ENCODE data around the gene ATG5.
"Not testable (repeated sequence)": the region's sequence is repeated elsewhere in the genome, so short reads cannot be mapped to it uniquely, and the experiment has no call there.

Gene ATG5

GRCh38 chr6:106283481-106283880, 42.1 kb downstream of the ATG5 start:
- H3K9me3 ChIP-seq (ENCODE audit: control insufficient read depth, insufficient read depth, low read length) = no peaks in the 10 kb centered on the region
- H3K27ac ChIP-seq (ENCODE audit: low read length) = no peak overlapping the region
- DNase-seq (ENCODE audit: low read depth, low spot score) = no peak
- no peaks in the 10 kb centered on the region for H3K27me3 ChIP-seq (ENCODE audit: control insufficient read depth, insufficient read depth, low read length)
- no CpG with 5 or more reads among the region's 10 CpGs for WGBS (ENCODE audit: insufficient coverage, insufficient read length)
- H3K4me1 ChIP-seq (ENCODE audit: control insufficient read depth, insufficient read depth, low read length) = no peaks in the 10 kb centered on the region
- H3K36me3 ChIP-seq (ENCODE audit: control insufficient read depth, insufficient read depth, low read length) = peaks cover 3% of the 10 kb centered on the region; the same call in 1 of the 2 replicates
- H3K4me3 ChIP-seq (ENCODE audit: low read length) = no peak overlapping the region

- DNase-seq (ENCODE audit: low read depth, low spot score) = no peak
- H3K4me1 ChIP-seq (ENCODE audit: control insufficient read depth, insufficient read depth, low read length) = no peaks in the 10 kb centered on the region
- H3K27me3 ChIP-seq (ENCODE audit: control insufficient read depth, insufficient read depth, low read length) = no peaks in the 10 kb centered on the region
- H3K4me3 ChIP-seq (ENCODE audit: low read length) = no peak overlapping the region
- peaks cover 3% of the 10 kb centered on the region; the same call in 1 of the 2 replicates for H3K36me3 ChIP-seq (ENCODE audit: control insufficient read depth, insufficient read depth, low read length)
- no CpG with 5 or more reads among the region's 2 CpGs for WGBS (ENCODE audit: insufficient coverage, insufficient read length)
- no peaks in the 10 kb centered on the region for H3K9me3 ChIP-seq (ENCODE audit: control insufficient read depth, insufficient read depth, low read length)
- no peak overlapping the region for H3K27ac ChIP-seq (ENCODE audit: low read length)
Measured at GRCh38 chr6:106281661-106282060, 43.9 kb downstream of the ATG5 start.

GRCh38 chr6:106281088-106281487, 44.5 kb downstream of the ATG5 start:
- Histone ChIP-seq H3K4me1 (ENCODE audit: control insufficient read depth, insufficient read depth, low read length) (no peaks in the 10 kb centered on the region), H3K9me3 (ENCODE audit: control insufficient read depth, insufficient read depth, low read length) (no peaks in the 10 kb centered on the region), H3K27ac (ENCODE audit: low read length) (no peak overlapping the region), H3K4me3 (ENCODE audit: low read length) (no peak overlapping the region), H3K27me3 (ENCODE audit: control insufficient read depth, insufficient read depth, low read length) (no peaks in the 10 kb centered on the region), H3K36me3 (ENCODE audit: control insufficient read depth, insufficient read depth, low read length) (peaks cover 3% of the 10 kb centered on the region; the same call in 1 of the 2 replicates)
- DNase-seq (ENCODE audit: low read depth, low spot score) = no peak

GRCh38 chr6:106279179-106279578, 46.4 kb downstream of the ATG5 start:
- no CpG with 5 or more reads among the region's 1 CpG for WGBS (ENCODE audit: insufficient coverage, insufficient read length)
- H3K27ac ChIP-seq (ENCODE audit: low read length) = no peak overlapping the region
- H3K27me3 ChIP-seq (ENCODE audit: control insufficient read depth, insufficient read depth, low read length) = no peaks in the 10 kb centered on the region
- H3K4me1 ChIP-seq (ENCODE audit: control insufficient read depth, insufficient read depth, low read length) = no peaks in the 10 kb centered on the region
- H3K4me3 ChIP-seq (ENCODE audit: low read length) = no peak overlapping the region
- H3K36me3 ChIP-seq (ENCODE audit: control insufficient read depth, insufficient read depth, low read length) = peaks cover 3% of the 10 kb centered on the region; the same call in 1 of the 2 replicates
- no peaks in the 10 kb centered on the region for H3K9me3 ChIP-seq (ENCODE audit: control insufficient read depth, insufficient read depth, low read length)
- DNase-seq (ENCODE audit: low read depth, low spot score) = no peak

DNA sequence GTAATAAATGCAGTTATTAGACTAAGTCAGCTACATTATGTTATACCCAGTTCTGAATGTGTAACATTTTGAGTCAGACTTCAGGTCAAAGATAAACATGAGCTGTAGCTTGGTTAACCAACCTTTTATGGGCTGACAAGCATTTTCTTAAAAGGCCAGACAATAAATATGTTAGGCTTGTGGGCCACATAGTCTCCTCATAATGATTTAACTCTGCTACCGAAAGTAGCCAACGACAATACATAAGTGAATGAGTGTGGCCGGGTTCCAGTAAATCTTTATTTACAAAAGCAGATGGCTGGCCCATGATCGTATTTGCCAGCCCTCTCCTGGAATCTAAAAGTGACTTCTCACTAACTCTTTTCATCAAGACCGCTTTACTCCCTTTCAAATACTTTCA, 49.9 kb downstream of the ATG5 start:
- Histone ChIP-seq H3K9me3 (ENCODE audit: control insufficient read depth, insufficient read depth, low read length) (no peaks in the 10 kb centered on the region), H3K27ac (ENCODE audit: low read length) (no peak overlapping the region), H3K27me3 (ENCODE audit: control insufficient read depth, insufficient read depth, low read length) (no peaks in the 10 kb centered on the region), H3K36me3 (ENCODE audit: control insufficient read depth, insufficient read depth, low read length) (peaks cover 3% of the 10 kb centered on the region; the same call in 1 of the 2 replicates), H3K4me1 (ENCODE audit: control insufficient read depth, insufficient read depth, low read length) (no peaks in the 10 kb centered on the region), H3K4me3 (ENCODE audit: low read length) (no peak overlapping the region)
- WGBS (ENCODE audit: insufficient coverage, insufficient read length) = 100% methylated on average over 1 of the region's 5 CpGs
- no peak for DNase-seq (ENCODE audit: low read depth, low spot score)

DNA sequence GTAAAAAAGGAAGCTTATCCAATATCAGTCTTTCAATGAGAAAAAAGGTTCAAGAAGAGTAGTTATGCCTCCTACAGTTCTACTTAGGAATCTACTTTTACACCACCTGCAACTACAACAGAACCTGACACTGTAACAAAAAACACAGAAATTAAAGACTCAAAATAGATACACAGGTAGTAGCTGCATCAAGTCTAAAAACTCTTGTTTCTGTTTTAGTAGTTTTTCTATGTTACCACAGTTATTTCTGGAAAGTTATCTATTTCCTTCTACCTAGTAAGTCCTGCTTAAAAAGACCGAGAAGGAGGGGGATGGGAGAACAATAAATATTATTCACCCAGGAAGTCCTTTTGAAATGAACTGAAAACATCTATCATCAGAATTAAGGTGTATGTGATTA, 52.5 kb downstream of the ATG5 start:
- no peaks in the 10 kb centered on the region for H3K27me3 ChIP-seq (ENCODE audit: control insufficient read depth, insufficient read depth, low read length)
- no CpG with 5 or more reads among the region's 1 CpG for WGBS (ENCODE audit: insufficient coverage, insufficient read length)
- no peaks in the 10 kb centered on the region for H3K9me3 ChIP-seq (ENCODE audit: control insufficient read depth, insufficient read depth, low read length)
- H3K36me3 ChIP-seq (ENCODE audit: control insufficient read depth, insufficient read depth, low read length) = no peaks in the 10 kb centered on the region
- no peaks in the 10 kb centered on the region for H3K4me1 ChIP-seq (ENCODE audit: control insufficient read depth, insufficient read depth, low read length)
- no peak overlapping the region for H3K4me3 ChIP-seq (ENCODE audit: low read length)
- DNase-seq (ENCODE audit: low read depth, low spot score) = no peak
- H3K27ac ChIP-seq (ENCODE audit: low read length) = no peak overlapping the region

DNA sequence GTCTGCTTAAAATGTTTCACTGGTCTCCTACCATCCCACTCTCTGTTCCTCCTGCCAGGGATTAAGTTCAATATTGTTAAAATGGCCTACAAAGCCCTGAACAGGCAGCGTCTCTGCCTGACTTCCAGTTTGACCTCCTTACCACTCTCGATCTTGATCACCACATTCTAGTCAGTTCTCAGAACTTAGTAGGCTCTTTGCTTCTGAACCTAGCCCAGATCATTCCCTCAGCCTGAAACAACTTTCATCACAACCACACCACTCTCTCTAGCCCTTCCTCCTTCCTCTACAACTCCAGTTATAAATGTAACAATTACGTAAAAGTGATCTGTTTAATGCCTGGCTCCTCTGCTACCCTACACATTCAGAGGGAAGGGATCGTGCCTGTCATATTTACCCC, 53.3 kb downstream of the ATG5 start:
- DNase-seq (ENCODE audit: low read depth, low spot score) = no peak
- H3K9me3 ChIP-seq (ENCODE audit: control insufficient read depth, insufficient read depth, low read length) = no peaks in the 10 kb centered on the region
- no peak overlapping the region for H3K4me3 ChIP-seq (ENCODE audit: low read length)
- no peaks in the 10 kb centered on the region for H3K27me3 ChIP-seq (ENCODE audit: control insufficient read depth, insufficient read depth, low read length)
- H3K27ac ChIP-seq (ENCODE audit: low read length) = no peak overlapping the region
- WGBS (ENCODE audit: insufficient coverage, insufficient read length) = 100% methylated on average over 1 of the region's 4 CpGs
- no peaks in the 10 kb centered on the region for H3K4me1 ChIP-seq (ENCODE audit: control insufficient read depth, insufficient read depth, low read length)
- H3K36me3 ChIP-seq (ENCODE audit: control insufficient read depth, insufficient read depth, low read length) = no peaks in the 10 kb centered on the region

GRCh38 chr6:106270414-106270813, 55.1 kb downstream of the ATG5 start:
- H3K27ac ChIP-seq (ENCODE audit: low read length) = no peak overlapping the region
- H3K9me3 ChIP-seq (ENCODE audit: control insufficient read depth, insufficient read depth, low read length) = no peaks in the 10 kb centered on the region
- no peak for DNase-seq (ENCODE audit: low read depth, low spot score)
- WGBS (ENCODE audit: insufficient coverage, insufficient read length) = no CpG with 5 or more reads among the region's 2 CpGs
- no peaks in the 10 kb centered on the region for H3K27me3 ChIP-seq (ENCODE audit: control insufficient read depth, insufficient read depth, low read length)
- no peaks in the 10 kb centered on the region for H3K36me3 ChIP-seq (ENCODE audit: control insufficient read depth, insufficient read depth, low read length)
- H3K4me1 ChIP-seq (ENCODE audit: control insufficient read depth, insufficient read depth, low read length) = no peaks in the 10 kb centered on the region
- H3K4me3 ChIP-seq (ENCODE audit: low read length) = no peak overlapping the region

DNA sequence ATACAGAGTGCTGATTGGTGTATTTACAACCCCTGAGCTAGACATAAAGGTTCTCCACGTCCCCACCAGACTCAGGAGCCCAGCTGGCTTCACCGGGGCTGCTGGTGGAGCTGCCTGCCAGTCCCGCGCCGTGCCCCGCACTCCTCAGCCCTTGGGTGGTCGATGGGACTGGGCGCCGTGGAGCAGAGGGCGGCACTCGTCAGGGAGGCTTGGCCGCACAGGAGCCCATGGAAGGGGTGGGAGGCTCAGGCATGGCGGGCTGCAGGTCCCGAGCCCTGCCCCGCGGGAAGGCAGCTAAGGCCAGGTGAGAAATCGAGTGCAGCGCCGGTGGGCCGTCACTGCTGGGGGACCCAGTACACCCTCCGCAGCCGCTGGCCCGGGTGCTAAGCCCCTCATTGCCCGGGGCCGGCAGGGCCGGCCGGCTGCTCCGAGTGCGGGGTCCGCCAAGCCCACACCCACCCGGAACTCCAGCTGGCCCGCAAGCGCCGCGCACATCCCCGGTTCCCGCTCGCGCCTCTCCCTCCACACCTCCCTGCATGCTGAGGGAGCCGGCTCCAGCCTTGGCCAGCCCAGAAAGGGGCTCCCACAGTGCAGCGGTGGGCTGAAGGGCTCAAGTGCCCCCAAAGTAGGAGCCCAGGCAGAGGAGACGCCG, 56.2 kb downstream of the ATG5 start:
- H3K4me3 ChIP-seq (ENCODE audit: low read length); H3K27ac ChIP-seq (ENCODE audit: low read length); H3K4me1 ChIP-seq (ENCODE audit: control insufficient read depth, insufficient read depth, low read length); H3K27me3 ChIP-seq (ENCODE audit: control insufficient read depth, insufficient read depth, low read length); DNase-seq (ENCODE audit: low read depth, low spot score); H3K9me3 ChIP-seq (ENCODE audit: control insufficient read depth, insufficient read depth, low read length); H3K36me3 ChIP-seq (ENCODE audit: control insufficient read depth, insufficient read depth, low read length): not testable (repeated sequence)
- WGBS (ENCODE audit: insufficient coverage, insufficient read length) = no CpG with 5 or more reads among the region's 43 CpGs

DNA sequence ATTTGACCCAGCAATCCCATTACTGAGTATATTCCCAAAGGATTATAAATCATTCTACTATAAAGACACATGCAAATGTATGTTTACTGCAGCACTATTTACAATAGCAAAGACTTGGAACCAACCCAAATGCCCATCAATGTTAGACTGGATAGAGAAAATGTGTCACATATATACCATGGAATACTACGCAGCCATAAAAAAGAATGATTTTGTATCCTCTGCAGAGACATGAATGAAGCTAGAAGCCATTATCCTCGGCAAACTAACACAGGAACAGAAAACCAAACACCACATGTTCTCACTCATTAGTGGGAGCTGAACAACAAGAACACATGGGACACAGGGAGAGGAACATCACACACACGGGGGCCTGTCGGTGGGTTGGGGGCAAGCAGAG, 57.1 kb downstream of the ATG5 start:
- not testable (repeated sequence) for H3K4me3 ChIP-seq (ENCODE audit: low read length)
- no CpG with 5 or more reads among the region's 4 CpGs for WGBS (ENCODE audit: insufficient coverage, insufficient read length)

DNA sequence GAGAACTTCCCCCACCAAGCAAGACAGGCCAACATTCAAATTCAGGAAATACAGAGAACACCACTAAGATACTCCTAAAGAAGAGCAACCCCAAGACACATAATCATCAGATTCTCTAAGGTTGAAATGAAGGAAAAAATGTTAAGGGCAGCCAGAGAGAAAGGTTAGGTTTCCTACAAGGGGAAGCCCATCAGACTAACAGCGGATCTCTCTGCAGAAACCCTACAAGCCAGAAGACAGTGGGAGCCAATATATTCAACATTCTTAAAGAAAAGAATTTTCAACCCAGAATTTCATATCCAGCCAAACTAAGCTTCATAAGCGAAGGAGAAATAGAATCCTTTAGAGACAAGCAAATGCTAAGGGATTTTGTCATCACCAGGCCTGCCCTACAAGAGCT, 61.1 kb downstream of the ATG5 start:
- not testable (repeated sequence) for H3K4me1 ChIP-seq (ENCODE audit: control insufficient read depth, insufficient read depth, low read length); DNase-seq (ENCODE audit: low read depth, low spot score); H3K4me3 ChIP-seq (ENCODE audit: low read length); H3K36me3 ChIP-seq (ENCODE audit: control insufficient read depth, insufficient read depth, low read length); H3K9me3 ChIP-seq (ENCODE audit: control insufficient read depth, insufficient read depth, low read length); H3K27me3 ChIP-seq (ENCODE audit: control insufficient read depth, insufficient read depth, low read length); H3K27ac ChIP-seq (ENCODE audit: low read length)
- no CpG with 5 or more reads among the region's 2 CpGs for WGBS (ENCODE audit: insufficient coverage, insufficient read length)

More for the DNA sequence above, 57.1 kb downstream of the ATG5 start:
- H3K27ac ChIP-seq (ENCODE audit: low read length); H3K4me1 ChIP-seq (ENCODE audit: control insufficient read depth, insufficient read depth, low read length); H3K9me3 ChIP-seq (ENCODE audit: control insufficient read depth, insufficient read depth, low read length); H3K36me3 ChIP-seq (ENCODE audit: control insufficient read depth, insufficient read depth, low read length); DNase-seq (ENCODE audit: low read depth, low spot score); H3K27me3 ChIP-seq (ENCODE audit: control insufficient read depth, insufficient read depth, low read length): not testable (repeated sequence)

Measured in iPS DF 6.9 (cell line).